Caco-2 (cell line): ENCODE data around the gene WDFY2. TPM values are rescaled to one million over a fixed set of nuclear protein-coding genes. Genes with fewer than 3 reads are reported as not detected.

ENCODE experiments used
- BruUV-seq: library from RNA; stranded (reverse); fragments of 400-500 nt; replicated peaks from 2 replicates; lab custom pipeline; 2021; lab: Mats Ljungman, UMichigan
- CTCF ChIA-PET: fragments of 300-600 bp; sonication (Branson Sonifier 250); formaldehyde crosslinking; loops from one replicate; lab custom pipeline; 2022; ENCODE audit warnings: antibody characterized with exemption; lab: Charles Lee
- POLR2A ChIA-PET: fragments of 300-600 bp; sonication (Branson Sonifier 250); formaldehyde crosslinking; loops from one replicate; lab custom pipeline; 2022; ENCODE audit warnings: antibody characterized with exemption; lab: Charles Lee
- DNase-seq, 2 experiments: peaks; one replicate each; pipeline versions ENCODE4 v3.0.0 to v3.0.0-alpha.2; 2020 to 2022
- H3K27me3 ChIP-seq: replicated peaks from 2 replicates; pipeline ENCODE4 v1.6.0; 2011; ENCODE audit warnings: low read length; ENCODE audit not compliant: control insufficient read depth, insufficient read depth
- H3K36me3 ChIP-seq: 2 replicates; pipeline ENCODE4 v1.5.1; 2011; ENCODE audit warnings: low read length; ENCODE audit not compliant: control insufficient read depth, insufficient read depth
- H3K4me1 ChIP-seq: fragments of 250-450 bp; sonication (Bioruptor Pico); 2 replicates; pipeline ENCODE4 v1.5.1; 2020; ENCODE audit warnings: mild to moderate bottlenecking
- H3K4me3 ChIP-seq: 2 replicates; pipeline ENCODE4 v1.5.1; 2011; ENCODE audit warnings: low read depth, mild to moderate bottlenecking, control low read depth, low read length
- H3K9me3 ChIP-seq: fragments of 250-450 bp; sonication (Bioruptor Pico); 2 replicates; pipeline ENCODE4 v1.5.1; 2020; ENCODE audit warnings: mild to moderate bottlenecking, moderate library complexity
- H3K27ac Mint-ChIP-seq: one replicate; pipeline ENCODE4 v1.8.0; 2022; ENCODE audit warnings: mixed read lengths; ENCODE audit not compliant: unreplicated experiment
- H3K27me3 Mint-ChIP-seq: one replicate; pipeline ENCODE4 v1.8.0; 2022; ENCODE audit warnings: mixed read lengths; ENCODE audit not compliant: insufficient read depth, unreplicated experiment
- H3K36me3 Mint-ChIP-seq: one replicate; pipeline ENCODE4 v1.8.0; 2022; ENCODE audit warnings: mild to moderate bottlenecking, mixed read lengths; ENCODE audit not compliant: insufficient read depth, unreplicated experiment
- H3K4me1 Mint-ChIP-seq: one replicate; pipeline ENCODE4 v1.8.0; 2022; ENCODE audit warnings: low read depth, mixed read lengths; ENCODE audit not compliant: unreplicated experiment
- H3K4me3 Mint-ChIP-seq: one replicate; pipeline ENCODE4 v1.8.0; 2022; ENCODE audit warnings: mild to moderate bottlenecking, moderate library complexity, mixed read lengths; ENCODE audit not compliant: unreplicated experiment
- H3K9me3 Mint-ChIP-seq: one replicate; pipeline ENCODE4 v1.8.0; 2022; ENCODE audit warnings: mixed read lengths; ENCODE audit not compliant: unreplicated experiment
- CTCF ChIP-seq, 2 experiments: fragments of 200-600 bp in 1 of 2; IDR thresholded peaks; 1 replicate in 1 of 2; 2 replicates in 1 of 2; pipeline versions ENCODE4 v1.5.1 to v1.8.0; 2011 to 2022; ENCODE audit warnings: antibody characterized with exemption in 1 of 2, control low read depth in 1 of 2, inconsistent platforms in 1 of 2, low read depth in 1 of 2, low read length in 1 of 2, mild to moderate bottlenecking in 1 of 2, moderate library complexity in 1 of 2; ENCODE audit not compliant: insufficient read depth in 1 of 2, severe bottlenecking in 1 of 2, unreplicated experiment in 1 of 2
- intact Hi-C: fragments of 100-400 bp; cut with micrococcal nuclease; formaldehyde crosslinking; loops from one replicate; pipeline ENCODE4 v1.10.0; 2022; ENCODE audit not compliant: unreplicated experiment
- total RNA-seq: library from RNA; stranded (reverse); gene quantifications from 2 replicates; pipeline ENCODE4 v1.2.3, GENCODE V29; 2022

Gene WDFY2
- total RNA-seq, 1 experiment from 2014 or later, result 9.2 TPM

GRCh38 chr13:51782026-51782710 is 197.9 kb downstream of the WDFY2 start:
- Histone ChIP-seq H3K36me3 (no peaks in the 10 kb centered on the region), H3K4me1 (peaks cover 10% of the 10 kb centered on the region; the same call in 1 of the 2 replicates), H3K4me3 (no peak overlapping the region), H3K9me3 (no peaks in the 10 kb centered on the region), H3K27me3 (no peaks in the 10 kb centered on the region)
- no peaks in the 10 kb centered on the region for H3K27me3 Mint-ChIP-seq
- no peak for TF ChIP-seq CTCF (IDR thresholded peaks at IDR 0.05; ENCODE audit: insufficient read depth in 1 of 2, low read depth in 1 of 2, low read length in 1 of 2, severe bottlenecking in 1 of 2, unreplicated experiment in 1 of 2)
- DNase-seq, result no peak
- intact Hi-C loops, result loop anchor here (5.0 kb wide), 2 partner anchors 190 to 330 kb away; partner anchors contain the start of gene INTS6
- no peak overlapping the region for H3K4me3 Mint-ChIP-seq
- ChIA-PET CTCF (no interaction called here), POLR2A (no interaction called here)
- H3K9me3 Mint-ChIP-seq, result no peaks in the 10 kb centered on the region
- H3K4me1 Mint-ChIP-seq, result peaks cover 11% of the 10 kb centered on the region
- no TSS peak for BruUV-seq
- H3K36me3 Mint-ChIP-seq, result no peaks in the 10 kb centered on the region
- H3K27ac Mint-ChIP-seq, result no peak overlapping the region

GRCh38 chr13:51783428-51784094 is 199.3 kb downstream of the WDFY2 start:
- intact Hi-C loops, result loop anchor here (5.0 kb wide), 2 partner anchors 191 to 331 kb away; partner anchors contain the start of gene INTS6
- no peaks in the 10 kb centered on the region for H3K9me3 Mint-ChIP-seq
- H3K4me1 Mint-ChIP-seq, result peaks cover 11% of the 10 kb centered on the region
- ChIA-PET POLR2A (no interaction called here), CTCF (no interaction called here)
- no peaks in the 10 kb centered on the region for H3K9me3 ChIP-seq
- no peaks in the 10 kb centered on the region for H3K36me3 ChIP-seq
- no peak for TF ChIP-seq CTCF (IDR thresholded peaks at IDR 0.05; ENCODE audit: insufficient read depth in 1 of 2, low read depth in 1 of 2, low read length in 1 of 2, severe bottlenecking in 1 of 2, unreplicated experiment in 1 of 2)
- H3K27me3 ChIP-seq, result no peaks in the 10 kb centered on the region
- no peak overlapping the region for H3K4me3 Mint-ChIP-seq
- H3K36me3 Mint-ChIP-seq, result no peaks in the 10 kb centered on the region
- no TSS peak for BruUV-seq
- H3K27me3 Mint-ChIP-seq, result no peaks in the 10 kb centered on the region
- H3K27ac Mint-ChIP-seq, result no peak overlapping the region
- DNase-seq, result no peak
- peaks cover 10% of the 10 kb centered on the region; the same call in 1 of the 2 replicates for H3K4me1 ChIP-seq
- no peak overlapping the region for H3K4me3 ChIP-seq

GRCh38 chr13:51784097-51784496 is 199.8 kb downstream of the WDFY2 start:
- no TSS peak for BruUV-seq
- ChIA-PET CTCF (no interaction called here), POLR2A (no interaction called here)
- Histone ChIP-seq H3K9me3 (no peaks in the 10 kb centered on the region), H3K4me1 (peaks cover 10% of the 10 kb centered on the region; the same call in 1 of the 2 replicates), H3K4me3 (no peak overlapping the region), H3K27me3 (no peaks in the 10 kb centered on the region), H3K36me3 (no peaks in the 10 kb centered on the region)
- Mint-ChIP-seq H3K27ac (no peak overlapping the region), H3K27me3 (no peaks in the 10 kb centered on the region), H3K9me3 (no peaks in the 10 kb centered on the region), H3K4me1 (peaks cover 11% of the 10 kb centered on the region), H3K4me3 (no peak overlapping the region), H3K36me3 (no peaks in the 10 kb centered on the region)
- no peak for TF ChIP-seq CTCF (IDR thresholded peaks at IDR 0.05; ENCODE audit: insufficient read depth in 1 of 2, low read depth in 1 of 2, low read length in 1 of 2, severe bottlenecking in 1 of 2, unreplicated experiment in 1 of 2)
- intact Hi-C loops, result loop anchor here (5.0 kb wide), 2 partner anchors 192 to 332 kb away; partner anchors contain the start of gene INTS6
- no peak for DNase-seq
